ENCODE measurements around the gene PRICKLE1. TPM values are rescaled to one million over a fixed set of nuclear protein-coding genes. Genes with fewer than 3 reads are reported as not detected.

PRICKLE1 gene
- total and polyA plus RNA-seq, 9 of the 15 experiments (the other 6 are each of a cell fraction or from before 2014, with no cell fraction given) = 0.22 to 0.85 (median 0.31) TPM

GRCh38 chr12:42442888-42443287 lies 146.7 kb downstream of the PRICKLE1 start (continued):
- TF ChIP-seq, protein P1, sequence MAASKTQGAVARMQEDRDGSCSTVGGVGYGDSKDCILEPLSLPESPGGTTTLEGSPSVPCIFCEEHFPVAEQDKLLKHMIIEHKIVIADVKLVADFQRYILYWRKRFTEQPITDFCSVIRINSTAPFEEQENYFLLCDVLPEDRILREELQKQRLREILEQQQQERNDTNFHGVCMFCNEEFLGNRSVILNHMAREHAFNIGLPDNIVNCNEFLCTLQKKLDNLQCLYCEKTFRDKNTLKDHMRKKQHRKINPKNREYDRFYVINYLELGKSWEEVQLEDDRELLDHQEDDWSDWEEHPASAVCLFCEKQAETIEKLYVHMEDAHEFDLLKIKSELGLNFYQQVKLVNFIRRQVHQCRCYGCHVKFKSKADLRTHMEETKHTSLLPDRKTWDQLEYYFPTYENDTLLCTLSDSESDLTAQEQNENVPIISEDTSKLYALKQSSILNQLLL (CRISPR knock-in tag; IDR thresholded peaks at IDR 0.05; ENCODE audit: borderline replicate concordance) = no peak
- TF ChIP-seq AFF4 (CRISPR knock-in tag; IDR thresholded peaks at IDR 0.05) = no peak
- TF ChIP-seq ZNF398 (CRISPR knock-in tag; IDR thresholded peaks at IDR 0.05) = no peak
- TF ChIP-seq NBN (IDR thresholded peaks at IDR 0.05; ENCODE audit: low read depth) = peak; percentile 46; the same call in 1 of the 2 replicates
- TF ChIP-seq CAMTA2 (CRISPR knock-in tag; conservative IDR thresholded peaks at IDR 0.05) = no peak
- TF ChIP-seq FOXK1 (CRISPR knock-in tag; IDR thresholded peaks at IDR 0.05; ENCODE audit: borderline replicate concordance) = no peak
- TF ChIP-seq CBFA2T3 (IDR thresholded peaks at IDR 0.05) = peak; percentile 88
- TF ChIP-seq POU5F1 (IDR thresholded peaks at IDR 0.05; ENCODE audit: borderline replicate concordance, low read depth, low read length, partially characterized antibody) = no peak
- TF ChIP-seq ETV1 (tag; conservative IDR thresholded peaks at IDR 0.05; ENCODE audit: low read depth) = peak; percentile 79
- TF ChIP-seq HMGXB4 (CRISPR knock-in tag; IDR thresholded peaks at IDR 0.05) = no peak
- TF ChIP-seq ZNF133 (CRISPR knock-in tag; IDR thresholded peaks at IDR 0.05) = no peak
- 0 out of 2 replicates have a peak, but pooled peaks have one; percentile 17 for TF ChIP-seq PML (IDR thresholded peaks at IDR 0.05; ENCODE audit: low read length)
- TF ChIP-seq NFIC (IDR thresholded peaks at IDR 0.05) = peak; percentile 58
- no peak for TF ChIP-seq ZNF778 (CRISPR knock-in tag; IDR thresholded peaks at IDR 0.05)
- TF ChIP-seq CEBPG (CRISPR knock-in tag; IDR thresholded peaks at IDR 0.05) = no peak
- TF ChIP-seq CEBPG (tag; conservative IDR thresholded peaks at IDR 0.05 in 1 of 2, IDR thresholded peaks at IDR 0.05 in 1 of 2) = no peak
- no peak for TF ChIP-seq ZNF354B (CRISPR knock-in tag; IDR thresholded peaks at IDR 0.05)
- no peak for TF ChIP-seq MCM7 (IDR thresholded peaks at IDR 0.05)
- TF ChIP-seq ZC3H4 (CRISPR knock-in tag; IDR thresholded peaks at IDR 0.05; ENCODE audit: borderline replicate concordance) = no peak
- TF ChIP-seq EHMT2 (IDR thresholded peaks at IDR 0.05) = peak; percentile 55
- 0 out of 2 replicates have a peak, but pooled peaks have one; percentile 24 for TF ChIP-seq ZNF444 (CRISPR knock-in tag; IDR thresholded peaks at IDR 0.05)
- no peak for TF ChIP-seq U2AF2 (optimal IDR thresholded peaks at IDR 0.05; ENCODE audit: low read depth, low read length)
- TF ChIP-seq NRF1 (conservative IDR thresholded peaks at IDR 0.05 in 1 of 2, IDR thresholded peaks at IDR 0.05 in 1 of 2) = no peak
